Ureter (tissue), 1 donor: ENCODE data around the gene SNRPB. TPM values are rescaled to one million over a fixed set of nuclear protein-coding genes. Genes with fewer than 3 reads are reported as not detected.

Experiments used
- DNase-seq: peaks from one replicate; pipeline ENCODE4 v3.0.0-alpha.2; 2020; ENCODE audit warnings: low spot score
- total RNA-seq: library from RNA; stranded (reverse); gene quantifications from one replicate; pipeline ENCODE4 v1.2.4, GENCODE V29; 2023
- donor health status: DM: yes; HTN: yes; CAD: no.

Gene SNRPB
- total RNA-seq, 1 donor from 2014 or later = 130 TPM

DNA sequence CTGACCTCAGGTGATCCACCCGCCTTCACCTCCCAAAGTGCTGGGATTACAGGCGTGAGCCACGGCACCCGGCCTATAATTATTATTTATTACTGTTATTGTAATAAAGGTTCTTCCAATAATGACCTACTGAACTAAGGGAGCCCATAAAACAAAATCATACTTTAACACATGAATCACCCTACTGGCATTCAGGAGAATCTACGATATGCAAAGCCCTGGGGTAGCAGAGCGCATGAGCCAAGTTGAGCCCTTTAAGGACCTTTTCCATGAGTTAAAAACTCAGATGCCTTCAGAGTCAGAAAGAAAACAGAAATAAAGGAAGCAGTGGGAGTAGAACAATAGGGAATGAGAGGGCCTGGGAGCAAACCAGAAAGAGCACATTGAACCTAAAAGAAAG is 41.5 kb downstream of the SNRPB start:
- no peak for DNase-seq

DNA sequence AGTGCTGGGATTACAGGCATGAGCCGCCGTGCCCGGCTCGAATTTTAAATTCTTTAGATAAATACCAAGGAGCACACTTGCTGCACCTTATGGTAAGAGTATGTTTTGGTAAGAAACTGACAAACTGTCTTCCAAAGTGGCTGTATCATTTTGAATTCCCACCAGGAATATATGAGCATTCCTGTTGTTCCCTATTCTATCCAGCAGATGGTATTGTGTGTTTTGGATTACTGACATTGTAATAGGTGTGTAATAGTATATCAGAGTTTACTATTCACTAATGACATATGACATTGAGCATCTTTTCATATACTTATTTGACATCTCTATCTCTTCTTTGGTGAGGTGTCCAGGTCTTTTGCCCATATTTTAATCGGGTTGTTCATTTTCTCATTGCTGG is 49.3 kb downstream of the SNRPB start:
- no peak for DNase-seq

DNA sequence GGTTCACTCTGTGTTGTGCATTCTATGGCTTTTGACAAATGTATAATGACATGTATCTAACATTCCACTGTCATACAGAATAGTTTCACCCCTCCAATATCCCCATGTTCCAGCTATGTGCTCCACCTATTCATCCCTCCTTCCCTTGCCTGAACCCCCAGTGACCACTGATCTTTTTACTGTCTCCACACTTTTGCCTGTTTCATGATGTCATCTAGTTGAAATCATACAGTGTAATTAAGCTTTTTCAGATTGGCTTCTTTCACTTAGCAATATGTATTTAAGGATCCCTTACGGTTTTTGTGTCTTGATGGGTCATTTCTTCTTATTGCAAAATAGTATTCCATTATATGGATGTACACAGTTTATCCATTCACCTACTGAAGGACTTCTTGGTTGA is 50.1 kb downstream of the SNRPB start:
- DNase-seq = no peak

DNA sequence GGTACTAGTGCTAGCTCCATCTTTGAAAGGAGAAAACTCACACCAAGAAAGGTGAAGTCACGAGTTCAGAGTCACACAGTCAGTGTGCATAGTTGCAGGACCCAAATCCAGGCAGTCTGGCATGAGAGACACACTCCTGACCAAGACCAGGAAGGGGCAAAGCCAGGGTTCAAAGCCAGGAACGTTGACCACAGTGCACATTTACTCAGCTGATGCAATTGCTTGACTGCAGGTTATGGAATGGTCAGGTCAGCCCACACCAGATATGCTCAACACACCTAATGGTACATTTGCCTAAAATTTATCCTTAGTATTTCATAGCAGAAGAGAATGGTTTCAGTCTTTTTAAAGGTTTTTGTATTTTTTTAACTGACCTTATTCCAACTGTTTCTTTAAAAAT is 52.2 kb downstream of the SNRPB start:
- DNase-seq = no peak

DNA sequence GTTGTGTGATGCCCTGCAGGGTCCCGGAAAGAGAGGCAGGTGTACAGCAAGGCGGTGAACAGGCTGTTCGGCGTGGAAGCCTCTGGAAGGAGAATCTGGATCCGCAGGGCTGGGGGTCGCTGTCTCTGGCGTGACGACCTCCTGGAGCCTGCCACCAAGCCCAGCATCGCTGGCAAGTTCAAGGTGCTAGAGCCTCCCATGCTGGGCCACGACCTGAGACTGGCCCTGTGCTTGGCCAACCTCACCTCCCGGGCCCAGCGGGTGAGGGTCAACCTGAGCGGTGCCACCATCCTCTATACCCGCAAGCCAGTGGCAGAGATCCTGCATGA is 53.4 kb downstream of the SNRPB start:
- no peak for DNase-seq

DNA sequence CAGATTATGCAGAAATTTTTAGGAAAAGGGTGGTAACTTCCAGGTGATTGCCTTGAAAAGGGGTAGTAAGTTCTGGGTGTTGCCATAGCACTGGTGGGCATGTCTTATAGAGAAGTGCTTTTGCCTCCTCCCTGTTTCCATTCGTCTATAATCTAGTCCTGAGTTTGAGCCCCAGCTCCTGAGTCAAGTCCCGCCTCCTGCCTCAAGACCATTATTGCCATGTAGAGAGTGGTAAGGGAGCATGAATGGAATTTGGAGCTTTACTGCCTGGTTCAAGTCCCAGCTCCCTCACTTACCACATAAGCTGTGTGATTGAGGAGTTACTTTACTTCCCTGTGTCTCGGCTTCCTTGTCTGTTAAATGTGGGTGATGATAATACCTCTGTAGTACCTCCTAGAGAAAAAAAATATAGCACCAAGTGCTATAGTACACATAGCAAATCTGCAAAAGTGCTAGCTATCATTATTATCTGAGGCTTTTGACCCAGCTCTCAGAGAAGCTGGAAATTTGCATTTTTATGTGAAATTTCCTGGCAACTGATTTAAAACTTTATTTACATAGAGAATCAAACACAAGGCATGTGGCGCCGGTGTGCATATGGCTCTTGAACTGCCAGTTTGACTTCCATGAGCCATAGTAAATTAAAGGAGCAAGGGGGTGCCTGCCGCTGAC is 53.9 kb downstream of the SNRPB start:
- no peak for DNase-seq

Other genes starting within 250 kb of the SNRPB start
- gene TGM3, start 174.8 kb downstream of the SNRPB start, total RNA-seq = not detected
- gene TGM6, start 89.9 kb downstream of the SNRPB start, total RNA-seq = not detected
- 13.1 TPM for gene ZNF343, start 38.1 kb upstream of the SNRPB start, total RNA-seq
- not detected for gene TMC2, start 65.8 kb upstream of the SNRPB start, total RNA-seq
- gene NOP56, start 181.8 kb upstream of the SNRPB start, total RNA-seq = 179 TPM
- 79.8 TPM for gene IDH3B, start 193.4 kb upstream of the SNRPB start, total RNA-seq
- gene EBF4, start 222.0 kb upstream of the SNRPB start, total RNA-seq = 30.3 TPM